ENCODE results near the gene KIF21A.

Gene KIF21A

GRCh38 chr12:39405580-39405979, 37.3 kb downstream of the KIF21A start:
- DNase-seq (ENCODE audit: extremely low spot score): no peak

GRCh38 chr12:39404000-39404399, 38.9 kb downstream of the KIF21A start:
- POLR2A ChIA-PET: no interaction called here
- CTCF ChIA-PET: interaction anchor here (1.0 to 2.6 kb wide), 5 partner anchors 10 to 225 kb away, joined by 3 to 10 read pairs (median 4); partner anchors contain the start of gene KIF21A
- TF ChIP-seq, protein P1, sequence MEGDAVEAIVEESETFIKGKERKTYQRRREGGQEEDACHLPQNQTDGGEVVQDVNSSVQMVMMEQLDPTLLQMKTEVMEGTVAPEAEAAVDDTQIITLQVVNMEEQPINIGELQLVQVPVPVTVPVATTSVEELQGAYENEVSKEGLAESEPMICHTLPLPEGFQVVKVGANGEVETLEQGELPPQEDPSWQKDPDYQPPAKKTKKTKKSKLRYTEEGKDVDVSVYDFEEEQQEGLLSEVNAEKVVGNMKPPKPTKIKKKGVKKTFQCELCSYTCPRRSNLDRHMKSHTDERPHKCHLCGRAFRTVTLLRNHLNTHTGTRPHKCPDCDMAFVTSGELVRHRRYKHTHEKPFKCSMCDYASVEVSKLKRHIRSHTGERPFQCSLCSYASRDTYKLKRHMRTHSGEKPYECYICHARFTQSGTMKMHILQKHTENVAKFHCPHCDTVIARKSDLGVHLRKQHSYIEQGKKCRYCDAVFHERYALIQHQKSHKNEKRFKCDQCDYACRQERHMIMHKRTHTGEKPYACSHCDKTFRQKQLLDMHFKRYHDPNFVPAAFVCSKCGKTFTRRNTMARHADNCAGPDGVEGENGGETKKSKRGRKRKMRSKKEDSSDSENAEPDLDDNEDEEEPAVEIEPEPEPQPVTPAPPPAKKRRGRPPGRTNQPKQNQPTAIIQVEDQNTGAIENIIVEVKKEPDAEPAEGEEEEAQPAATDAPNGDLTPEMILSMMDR (IDR thresholded peaks at IDR 0.05; ENCODE audit: control extremely low read depth, extremely low read depth, low read depth, missing control alignments): no peak
- no peak for DNase-seq (ENCODE audit: extremely low spot score)

More at GRCh38 chr12:39405580-39405979, 37.3 kb downstream of the KIF21A start:
- ChIA-PET POLR2A (no interaction called here), CTCF (interaction anchor here (1.2 kb wide), 1 partner anchor 211 kb away, joined by 4 read pairs; no protein-coding TSS in a partner anchor)
- TF ChIP-seq, protein P1 (IDR thresholded peaks at IDR 0.05; ENCODE audit: control extremely low read depth, extremely low read depth, low read depth, missing control alignments): no peak

DNA sequence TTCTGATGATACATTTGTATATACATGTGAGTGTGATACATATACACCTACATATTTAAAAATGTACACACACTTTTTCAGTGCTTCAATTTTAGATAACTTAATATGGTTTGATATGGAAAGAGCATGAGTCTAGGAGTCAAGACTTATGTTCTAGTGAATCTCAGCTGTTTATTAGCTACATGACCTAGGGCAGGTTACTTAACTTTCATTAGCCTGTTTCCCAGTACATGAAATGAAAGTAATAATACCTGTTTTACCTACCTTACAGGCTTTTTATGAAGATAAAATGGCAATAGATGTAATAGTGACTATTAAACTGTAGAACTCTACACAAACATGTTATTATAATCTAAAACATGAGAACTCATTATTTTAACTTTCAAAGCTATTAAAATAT, 39.5 kb downstream of the KIF21A start:
- TF ChIP-seq, protein P1 (IDR thresholded peaks at IDR 0.05; ENCODE audit: control extremely low read depth, extremely low read depth, low read depth, missing control alignments): no peak
- POLR2A ChIA-PET: no interaction called here
- CTCF ChIA-PET: interaction anchor here (1.0 to 2.6 kb wide), 5 partner anchors 9 to 226 kb away, joined by 3 to 10 read pairs (median 4); partner anchors contain the start of gene KIF21A
- DNase-seq (ENCODE audit: extremely low spot score): no peak

GRCh38 chr12:39402922-39403321, 40.0 kb downstream of the KIF21A start:
- DNase-seq (ENCODE audit: extremely low spot score): no peak
- TF ChIP-seq, protein P1 (IDR thresholded peaks at IDR 0.05; ENCODE audit: control extremely low read depth, extremely low read depth, low read depth, missing control alignments): no peak
- POLR2A ChIA-PET: no interaction called here
- CTCF ChIA-PET: interaction anchor here (1.0 to 2.6 kb wide), 5 partner anchors 9 to 226 kb away, joined by 3 to 10 read pairs (median 4); partner anchors contain the start of gene KIF21A

- DNase-seq (ENCODE audit: extremely low spot score): no peak
- POLR2A ChIA-PET: interaction anchor here (0.5 kb wide), 1 partner anchor 15 kb away, joined by 3 read pairs; no protein-coding TSS in a partner anchor
- CTCF ChIA-PET: interaction anchor here (1.0 to 1.2 kb wide), 2 partner anchors 10 to 39 kb away, joined by 3 read pairs; no protein-coding TSS in a partner anchor
- TF ChIP-seq, protein P1 (IDR thresholded peaks at IDR 0.05; ENCODE audit: control extremely low read depth, extremely low read depth, low read depth, missing control alignments): no peak
Observed at GRCh38 chr12:39401459-39401858, 41.5 kb downstream of the KIF21A start.

DNA sequence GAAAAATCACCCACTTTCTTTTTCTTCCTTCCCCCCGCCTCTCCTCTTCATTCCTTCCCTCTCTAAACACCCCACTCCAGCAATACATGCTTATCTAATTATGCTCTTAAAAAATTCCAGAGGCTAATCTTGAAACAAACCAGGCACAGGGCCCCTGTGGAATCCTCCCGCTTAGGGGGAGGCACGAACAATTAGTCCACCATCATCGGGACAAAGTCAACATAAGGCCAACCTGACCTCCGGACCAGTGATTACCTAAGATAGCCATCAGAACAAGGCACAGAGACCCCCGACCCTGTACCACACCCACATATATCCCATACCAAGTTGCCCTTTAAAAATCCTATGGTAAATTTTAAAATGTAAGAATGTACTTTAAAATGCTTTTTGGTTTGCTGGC, 47.1 kb downstream of the KIF21A start:
- ChIA-PET CTCF (interaction anchor here (1.2 to 1.7 kb wide), 2 partner anchors 10 to 23 kb away, joined by 3 to 6 read pairs; no protein-coding TSS in a partner anchor), POLR2A (no interaction called here)
- TF ChIP-seq, protein P1 (IDR thresholded peaks at IDR 0.05; ENCODE audit: control extremely low read depth, extremely low read depth, low read depth, missing control alignments): no peak
- DNase-seq (ENCODE audit: extremely low spot score): no peak
